GM21619 (cell line): Measurements from ENCODE around the gene AQP12B.
"Not testable (repeated sequence)": the region's sequence is repeated elsewhere in the genome, so short reads cannot be mapped to it uniquely, and the experiment has no call there.

Source experiments
- ATAC-seq: cut with Tn5 transposase; IDR thresholded peaks from one replicate; pipeline ENCODE4 v1.9.1; 2021; ENCODE audit not compliant: unreplicated experiment

The AQP12B gene

GRCh38 chr2:240701736-240702639 is 19.3 kb upstream of the AQP12B start:
- no peak for ATAC-seq

- ATAC-seq: no peak
Measured at GRCh38 chr2:240701091-240701735, 18.5 kb upstream of the AQP12B start.

DNA sequence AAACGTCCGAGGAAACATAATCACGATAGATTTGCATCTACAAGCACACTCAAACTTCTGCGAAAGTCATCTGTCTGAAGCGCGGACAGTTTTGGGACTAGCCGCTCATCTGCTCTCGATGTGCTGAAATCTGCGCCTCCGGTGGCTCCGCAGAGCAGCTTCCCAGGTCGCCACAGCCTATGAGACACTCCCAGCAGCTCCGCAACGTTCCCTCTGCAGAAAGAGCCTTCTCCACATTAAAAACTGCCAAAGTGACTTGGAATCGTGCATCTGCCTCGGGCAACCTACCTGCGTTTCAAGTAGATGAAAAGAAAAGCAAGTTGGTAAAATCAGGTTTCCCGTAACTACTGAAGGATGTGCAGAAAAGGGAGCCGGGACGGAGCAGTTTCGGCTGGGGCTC is 17.9 kb upstream of the AQP12B start:
- ATAC-seq: not testable (repeated sequence)

- not testable (repeated sequence) for ATAC-seq
Measured at GRCh38 chr2:240699835-240700234, 17.1 kb upstream of the AQP12B start.

DNA sequence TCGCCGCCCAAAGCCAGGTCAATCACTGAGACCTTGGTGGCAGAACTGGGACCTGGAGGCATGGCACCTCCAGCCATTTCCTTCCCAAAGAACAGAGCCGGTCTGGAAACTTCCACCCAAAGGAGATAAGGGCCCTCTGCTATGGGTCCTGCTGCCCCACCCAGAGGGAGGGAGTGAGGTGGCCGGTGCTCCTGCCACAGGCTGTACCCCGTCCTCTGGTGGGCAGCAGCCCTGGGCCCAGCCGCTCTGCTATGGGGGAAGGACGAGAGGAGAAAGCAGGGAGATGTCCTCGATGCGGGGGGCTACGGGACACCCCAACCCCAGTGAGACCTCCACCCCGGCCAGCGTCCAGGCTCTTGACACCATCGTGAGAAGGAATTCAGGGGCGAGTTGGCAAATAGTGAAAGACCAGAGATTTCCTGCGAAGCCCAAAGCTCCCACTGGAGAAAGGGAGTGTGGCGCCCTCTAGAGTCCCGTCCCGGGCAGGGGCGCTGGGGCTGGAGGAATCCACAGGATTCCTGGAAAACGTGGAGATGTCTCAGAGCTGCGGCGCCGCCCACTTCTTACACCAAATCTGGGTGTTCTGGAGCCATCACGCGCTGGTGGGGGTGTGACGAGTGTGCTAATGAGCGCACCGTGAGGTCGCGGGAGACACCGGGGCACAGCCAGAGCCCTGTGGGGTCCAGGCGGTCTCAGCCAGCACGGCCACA is 16.3 kb upstream of the AQP12B start:
- ATAC-seq: not testable (repeated sequence)

- not testable (repeated sequence) for ATAC-seq
Measured at GRCh38 chr2:240696469-240696868, 13.8 kb upstream of the AQP12B start.

DNA sequence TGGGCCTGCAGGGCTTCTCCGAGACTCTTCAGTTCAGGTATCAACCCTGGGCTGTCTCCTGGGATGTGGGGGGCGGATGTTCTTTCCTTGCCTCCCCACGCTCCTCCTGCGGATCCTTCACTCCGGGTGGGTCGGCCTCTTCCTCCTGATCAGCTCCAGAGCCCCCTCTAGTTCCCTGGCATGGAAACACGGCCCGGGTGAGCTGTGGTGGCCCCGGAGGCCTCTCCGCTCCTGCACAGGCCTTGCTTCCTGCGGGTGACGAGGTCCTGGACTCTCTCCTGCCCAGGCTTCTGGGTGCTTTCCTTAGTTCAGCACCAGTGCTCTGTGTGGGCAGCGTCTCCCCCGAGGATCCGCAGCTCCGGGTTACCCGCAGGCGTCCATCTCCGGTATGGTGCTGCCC is 12.9 kb upstream of the AQP12B start:
- not testable (repeated sequence) for ATAC-seq

DNA sequence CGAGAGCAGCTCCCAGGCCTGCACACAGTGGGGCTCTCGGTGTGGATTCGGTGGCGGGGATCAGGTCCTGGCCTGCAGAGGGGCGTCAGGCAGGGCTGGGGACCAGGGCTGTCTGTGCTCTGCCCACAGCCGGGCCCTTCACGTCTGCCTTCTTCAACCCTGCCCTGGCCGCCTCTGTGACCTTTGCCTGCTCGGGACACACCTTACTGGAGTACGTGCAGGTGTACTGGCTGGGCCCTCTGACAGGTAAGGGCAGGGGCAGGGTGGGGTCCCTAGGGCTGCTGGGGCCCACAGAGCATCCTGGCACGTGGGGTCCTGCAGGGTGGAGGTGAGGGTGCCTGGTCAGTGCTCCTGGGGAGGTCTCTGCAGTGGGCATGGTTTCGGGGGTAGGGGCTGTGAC is 11.6 kb upstream of the AQP12B start:
- ATAC-seq: not testable (repeated sequence)

GRCh38 chr2:240692583-240693561 is 10.2 kb upstream of the AQP12B start:
- not testable (repeated sequence) for ATAC-seq

GRCh38 chr2:240691631-240692420 is 9.1 kb upstream of the AQP12B start, which contains the start of gene AQP12A:
Gene AQP12A, plus strand, starts transcription at chr2:240691866. Its CDS starts 48 bp downstream, at chr2:240691914.
- ATAC-seq: not testable (repeated sequence)

DNA sequence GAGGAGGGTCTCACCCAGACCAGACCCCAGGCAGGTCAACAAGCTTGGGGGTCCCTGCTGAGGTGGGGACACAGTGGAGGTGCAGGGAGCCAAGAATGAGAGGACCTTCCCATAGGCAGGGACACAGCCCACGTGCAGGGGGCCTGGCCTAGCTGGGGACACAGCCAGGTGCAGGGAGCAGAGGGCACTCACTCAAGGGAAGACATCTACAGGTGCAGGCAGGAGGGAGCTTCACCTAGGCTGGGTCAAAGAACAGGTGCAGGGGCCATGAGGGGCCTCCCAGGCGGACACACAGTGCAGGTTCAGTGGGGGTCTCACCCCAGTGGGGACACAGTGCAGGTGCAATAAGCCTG is 8.4 kb upstream of the AQP12B start:
- not testable (repeated sequence) for ATAC-seq

DNA sequence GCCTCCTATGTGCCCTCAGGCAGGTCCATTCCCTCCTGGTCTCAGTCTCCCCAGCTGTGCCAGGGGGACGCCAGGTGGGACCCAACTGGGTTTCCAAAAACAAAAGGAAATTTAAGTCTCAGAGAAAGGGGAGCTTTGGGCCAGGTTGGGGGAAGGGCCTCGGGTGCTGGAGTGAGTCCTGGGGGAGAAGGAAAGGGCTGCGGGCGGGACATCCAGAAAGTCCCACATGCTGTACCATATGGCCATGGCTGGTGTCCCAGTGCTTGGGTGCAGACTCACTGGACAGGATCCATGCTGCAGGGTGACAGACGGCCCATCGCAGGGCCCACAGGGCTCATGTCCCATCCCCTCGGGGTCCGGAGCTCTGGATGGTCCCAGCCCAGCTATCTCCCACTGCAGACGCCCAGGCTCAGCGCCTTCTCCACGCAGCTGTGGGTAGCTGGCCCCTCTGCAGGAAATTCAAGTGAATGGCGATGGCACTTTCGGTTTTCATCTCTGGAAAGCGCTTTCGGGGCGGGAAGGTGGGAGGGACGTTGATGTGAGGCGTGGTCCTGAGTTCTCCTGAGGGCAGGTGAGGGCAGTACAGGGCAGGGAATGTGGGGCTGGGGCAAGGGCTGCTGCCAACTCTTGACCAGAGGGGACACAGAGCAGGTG is 7.9 kb upstream of the AQP12B start:
- ATAC-seq: not testable (repeated sequence)

GRCh38 chr2:240689975-240690374 is 7.3 kb upstream of the AQP12B start:
- ATAC-seq: no peak

DNA sequence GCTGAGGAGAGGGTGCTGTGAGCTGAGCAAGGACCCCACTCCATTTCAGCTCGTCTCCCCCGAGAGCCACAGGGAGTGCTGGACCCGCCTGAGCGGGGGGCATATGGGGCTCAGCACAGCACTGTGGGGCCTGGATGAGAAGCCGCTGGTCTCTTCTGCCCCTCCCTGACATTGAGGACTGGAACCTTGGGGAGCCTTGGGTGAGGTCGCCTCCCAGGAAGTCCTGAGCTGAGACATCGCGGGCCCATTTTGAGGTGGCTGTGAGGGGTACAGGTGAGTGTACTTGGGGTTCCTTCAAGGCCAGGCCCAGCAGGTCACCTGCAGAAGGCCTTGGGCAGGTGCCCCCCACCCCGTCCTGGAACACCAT is 5.9 kb upstream of the AQP12B start:
- ATAC-seq: no peak

DNA sequence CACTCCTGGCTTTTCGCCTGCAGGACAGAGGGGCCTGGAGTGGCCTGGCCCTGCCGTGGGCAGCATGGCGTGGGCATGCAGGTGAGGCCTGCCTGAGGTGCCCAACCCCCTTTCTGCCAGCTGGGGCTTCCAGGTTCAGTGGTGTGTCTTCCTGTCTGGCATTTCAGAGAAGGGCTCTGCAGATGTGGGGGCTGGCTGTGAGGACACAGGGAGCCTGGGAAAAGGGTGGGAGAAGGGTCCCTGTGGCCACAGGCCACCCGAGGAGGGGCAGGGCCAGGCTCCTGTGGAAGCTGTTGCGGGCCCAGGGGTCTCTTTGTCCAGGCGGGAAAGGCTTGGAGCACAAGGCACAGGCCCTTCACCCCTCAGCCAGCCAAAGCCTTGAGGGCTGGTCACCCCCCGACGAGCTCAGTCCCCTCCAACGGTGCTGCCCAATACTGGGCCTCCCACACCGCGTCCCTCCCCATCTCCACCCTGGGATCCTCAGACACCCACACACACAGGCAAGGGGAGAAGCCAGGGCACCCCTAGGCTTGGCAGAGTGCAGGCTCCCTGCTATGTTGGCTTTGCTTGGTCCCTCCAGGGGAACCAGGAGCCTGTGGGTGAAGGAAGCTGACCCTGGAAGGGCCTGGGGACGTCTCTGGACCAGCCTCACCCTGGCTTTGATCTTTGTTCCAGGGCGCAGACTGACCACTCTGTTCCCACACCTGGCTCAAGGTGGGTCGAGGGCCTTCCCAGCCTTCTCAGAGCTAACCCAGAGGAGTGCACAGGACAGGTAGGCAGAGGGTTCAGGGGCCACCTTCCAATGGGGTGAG is 5.3 kb upstream of the AQP12B start:
- ATAC-seq: no peak

DNA sequence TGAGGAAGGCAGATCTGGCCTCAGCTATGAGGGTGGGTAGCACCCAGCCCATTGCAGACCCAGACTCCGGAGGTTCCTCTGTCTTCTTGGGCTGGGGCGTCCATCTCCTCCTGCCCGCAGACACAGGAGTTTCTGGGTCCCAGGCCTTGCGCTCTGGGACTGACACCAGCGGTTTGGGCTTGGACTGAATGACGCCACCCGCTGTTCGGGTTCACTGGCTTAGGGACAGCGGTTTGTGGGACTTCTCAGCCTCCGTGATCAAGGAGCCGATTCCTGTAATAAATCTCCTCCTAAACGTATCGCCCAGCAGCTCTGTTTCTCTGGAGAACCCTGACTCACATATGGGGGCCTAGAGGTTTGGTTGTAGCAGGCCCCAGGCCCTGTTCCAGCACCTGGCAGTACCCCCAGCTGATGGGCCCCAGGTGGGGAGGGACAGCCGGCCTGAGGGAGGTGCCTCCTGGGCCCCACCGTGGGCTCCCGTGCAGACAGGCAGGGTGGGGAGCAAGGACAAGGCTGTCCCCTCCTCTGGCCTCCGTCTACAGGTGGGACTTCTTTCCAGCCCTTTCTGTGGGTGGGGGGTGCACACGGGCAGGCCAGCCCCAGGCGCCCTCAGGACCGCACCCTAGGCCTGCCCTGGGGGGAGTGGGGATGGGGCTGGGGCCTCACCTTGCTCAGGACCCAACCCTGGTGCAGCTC is 4.5 kb upstream of the AQP12B start:
- no peak for ATAC-seq

DNA sequence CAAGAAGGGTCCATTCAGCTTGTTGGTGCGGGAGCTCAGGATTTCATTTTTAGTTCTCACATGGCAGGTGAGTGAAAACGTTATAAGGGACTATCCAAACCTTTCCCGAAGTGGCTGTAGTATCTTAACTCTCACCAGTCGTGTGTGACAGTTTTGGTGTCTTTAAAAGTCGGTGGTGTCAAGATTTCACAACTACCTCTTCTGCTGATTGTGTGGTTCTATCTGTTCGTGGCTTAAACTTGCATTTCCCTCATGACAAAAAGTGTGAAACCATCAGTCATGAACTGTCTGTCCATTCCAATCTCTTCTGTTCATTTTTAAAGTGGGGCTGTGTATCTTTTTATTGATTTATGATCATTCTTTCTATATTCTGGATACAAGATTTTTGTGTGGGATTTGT is 3.8 kb upstream of the AQP12B start:
- no peak for ATAC-seq
